LNCaP clone FGC (cell line): ENCODE measurements around the gene DDX10.

ENCODE experiments used
- DNase-seq: peaks from one replicate; pipeline ENCODE4 v3.0.0-alpha.2; 2011; ENCODE audit warnings: low read depth
- H3K4me3 ChIP-seq: 2 replicates; pipeline ENCODE4 v1.5.1; 2011; ENCODE audit warnings: mild to moderate bottlenecking, low read depth, low read length, control low read depth
- CTCF ChIP-seq: IDR thresholded peaks from 2 replicates; pipeline ENCODE4 v1.5.1; 2012; ENCODE audit warnings: mild to moderate bottlenecking; ENCODE audit not compliant: control insufficient read depth, insufficient read depth; ENCODE audit errors: extremely low read depth

DDX10 gene

GRCh38 chr11:108926171-108926840, 261.4 kb downstream of the DDX10 start:
- H3K4me3 ChIP-seq = no peak overlapping the region
- no peak for DNase-seq
- TF ChIP-seq CTCF = no peak

GRCh38 chr11:108926841-108927577, 262.1 kb downstream of the DDX10 start:
- TF ChIP-seq CTCF = no peak
- no peak overlapping the region for H3K4me3 ChIP-seq
- DNase-seq = no peak

DNA sequence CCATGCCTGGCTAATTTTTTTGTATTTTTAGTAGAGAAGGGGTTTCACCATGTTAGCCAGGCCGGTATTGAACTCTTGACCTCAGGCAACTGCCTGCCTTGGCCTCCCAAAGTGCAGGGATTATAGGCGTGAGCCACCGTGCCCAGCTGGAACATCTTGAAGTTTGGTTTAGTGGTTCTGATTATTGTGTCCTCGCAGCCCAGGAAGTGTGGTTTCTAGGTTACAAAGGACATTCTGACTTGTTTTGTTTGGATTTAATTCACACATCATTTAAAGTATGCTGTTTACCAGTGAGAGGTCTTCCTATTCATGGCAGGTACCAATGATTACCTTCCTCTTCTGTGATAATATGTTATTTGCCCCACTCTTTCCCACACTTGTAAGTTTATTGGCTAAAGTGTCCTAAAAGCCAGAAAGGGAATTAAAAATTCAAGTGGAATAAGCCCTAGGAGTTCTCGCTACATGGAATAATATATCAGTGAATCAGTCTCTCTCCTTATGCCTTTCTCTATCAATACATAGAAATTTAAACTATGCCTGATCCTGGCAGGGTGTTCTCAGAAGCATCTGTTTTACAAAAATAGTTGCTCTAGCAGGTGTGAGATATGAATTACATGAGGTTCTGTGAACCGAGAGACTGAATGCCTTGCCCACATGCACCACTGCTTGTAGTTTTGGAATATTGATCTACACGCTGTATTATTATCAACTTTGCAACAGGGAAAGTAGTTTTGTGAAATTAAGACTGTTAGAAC, 263.1 kb downstream of the DDX10 start:
- H3K4me3 ChIP-seq = no peak overlapping the region
- no peak for TF ChIP-seq CTCF
- no peak for DNase-seq

GRCh38 chr11:108929241-108929640, 264.4 kb downstream of the DDX10 start:
- no peak for DNase-seq
- no peak for TF ChIP-seq CTCF

GRCh38 chr11:108931168-108931567, 266.3 kb downstream of the DDX10 start:
- TF ChIP-seq CTCF = no peak
- no peak for DNase-seq
- no peak overlapping the region for H3K4me3 ChIP-seq

More at GRCh38 chr11:108929241-108929640, 264.4 kb downstream of the DDX10 start:
- H3K4me3 ChIP-seq = no peak overlapping the region

DNA sequence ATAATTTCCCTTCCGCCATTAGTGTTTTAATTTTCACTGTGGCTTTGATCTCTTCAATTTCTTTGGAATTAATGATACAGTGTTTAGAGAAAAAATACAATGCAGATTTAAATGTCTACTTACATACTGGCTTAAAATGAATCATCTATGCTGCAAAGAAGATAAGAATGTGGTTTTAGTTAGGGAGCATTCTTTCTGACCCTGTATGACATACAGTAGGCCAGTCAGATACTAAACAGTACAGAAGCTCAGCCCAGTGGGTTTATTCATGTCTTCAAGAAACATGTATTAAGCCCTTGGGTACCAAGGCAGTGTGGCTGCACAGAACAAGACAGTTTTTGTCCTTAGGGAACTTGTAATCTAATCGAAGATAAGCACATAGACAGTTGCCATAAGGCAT, 268.8 kb downstream of the DDX10 start:
- no peak for DNase-seq

More for the DNA sequence above, 268.8 kb downstream of the DDX10 start:
- no peak for TF ChIP-seq CTCF
- H3K4me3 ChIP-seq = no peak overlapping the region
